KBM-7 (cell line): Measurements from ENCODE around the gene AOC2.
"Not testable (repeated sequence)": the region's sequence is repeated elsewhere in the genome, so short reads cannot be mapped to it uniquely, and the experiment has no call there.

Experiments used
- DNase-seq: peaks from one replicate; pipeline ENCODE4 v3.0.0-alpha.2; 2015
- in situ Hi-C: fragments of 300-500 bp; cut with MboI; formaldehyde crosslinking; loops from 2 replicates; pipeline ENCODE4 v1.14.3; 2020; ENCODE audit warnings: low sequenced_read_pairs, low pct_unique_long_range_greater_than_20kb, mixed read lengths

The AOC2 gene

DNA sequence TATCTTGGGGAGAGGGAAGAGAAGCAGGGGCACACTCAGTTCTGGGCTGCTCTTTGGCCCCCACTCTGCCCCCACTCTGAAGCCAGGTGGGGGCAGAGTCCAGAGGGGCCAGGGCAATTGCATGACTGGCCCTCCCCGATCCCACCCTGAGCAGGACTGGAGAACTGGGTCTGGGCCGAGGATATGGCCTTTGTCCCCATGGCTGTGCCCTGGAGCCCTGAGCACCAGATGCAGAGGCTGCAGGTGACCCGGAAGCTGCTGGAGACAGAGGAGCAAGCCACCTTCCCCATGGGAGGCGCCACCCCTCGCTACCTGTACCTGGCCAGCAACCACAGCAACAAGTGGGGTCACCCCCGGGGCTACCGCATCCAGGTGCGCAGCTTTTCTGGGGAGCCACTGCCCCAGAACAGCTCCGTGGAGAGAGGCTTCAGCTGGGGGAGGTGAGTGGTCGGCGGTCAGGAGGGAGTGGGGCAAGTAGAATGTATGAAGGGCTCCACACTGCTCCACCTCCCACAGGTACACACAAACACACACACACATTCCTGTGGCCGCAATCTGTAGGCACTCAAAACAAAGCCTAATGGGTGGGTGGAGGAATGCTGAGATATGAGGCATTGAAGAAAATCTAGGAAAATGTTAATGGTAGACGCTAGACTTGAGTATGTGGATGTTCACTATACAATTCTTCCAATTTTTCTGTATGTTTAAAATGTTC is 28.0 kb downstream of the AOC2 start:
- in situ Hi-C loops: loop anchor here (25.0 kb wide), 1 partner anchor 490 kb away; no protein-coding TSS in a partner anchor
- DNase-seq: no peak

DNA sequence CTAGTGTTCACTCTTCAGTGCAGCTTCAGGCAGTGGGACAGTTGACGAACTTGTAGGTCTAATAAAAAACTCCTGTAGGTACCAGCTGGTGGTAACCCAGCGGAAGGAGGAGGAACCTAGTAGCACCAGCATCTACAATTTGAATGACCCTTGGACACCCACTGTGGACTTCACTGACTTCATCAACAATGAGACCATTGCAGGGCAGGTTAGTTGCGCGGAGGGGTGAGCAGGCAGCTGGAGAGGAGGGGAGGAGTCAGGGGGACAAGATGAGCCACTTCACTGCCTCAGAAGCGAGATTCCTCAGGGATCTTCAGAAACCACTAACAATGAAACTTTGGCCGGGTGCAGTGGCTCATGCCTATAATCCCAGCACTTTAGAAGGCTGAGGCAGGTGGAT is 28.9 kb downstream of the AOC2 start:
- DNase-seq: no peak
- in situ Hi-C loops: loop anchor here (25.0 kb wide), 1 partner anchor 489 kb away; no protein-coding TSS in a partner anchor

GRCh38 chr17:42873932-42874695 is 29.7 kb downstream of the AOC2 start:
- not testable (repeated sequence) for DNase-seq
- in situ Hi-C loops: loop anchor here (25.0 kb wide), 1 partner anchor 488 kb away; no protein-coding TSS in a partner anchor

- no peak for DNase-seq
- in situ Hi-C loops: no loop called here
Observed at GRCh38 chr17:42877037-42877436, 32.7 kb downstream of the AOC2 start.

DNA sequence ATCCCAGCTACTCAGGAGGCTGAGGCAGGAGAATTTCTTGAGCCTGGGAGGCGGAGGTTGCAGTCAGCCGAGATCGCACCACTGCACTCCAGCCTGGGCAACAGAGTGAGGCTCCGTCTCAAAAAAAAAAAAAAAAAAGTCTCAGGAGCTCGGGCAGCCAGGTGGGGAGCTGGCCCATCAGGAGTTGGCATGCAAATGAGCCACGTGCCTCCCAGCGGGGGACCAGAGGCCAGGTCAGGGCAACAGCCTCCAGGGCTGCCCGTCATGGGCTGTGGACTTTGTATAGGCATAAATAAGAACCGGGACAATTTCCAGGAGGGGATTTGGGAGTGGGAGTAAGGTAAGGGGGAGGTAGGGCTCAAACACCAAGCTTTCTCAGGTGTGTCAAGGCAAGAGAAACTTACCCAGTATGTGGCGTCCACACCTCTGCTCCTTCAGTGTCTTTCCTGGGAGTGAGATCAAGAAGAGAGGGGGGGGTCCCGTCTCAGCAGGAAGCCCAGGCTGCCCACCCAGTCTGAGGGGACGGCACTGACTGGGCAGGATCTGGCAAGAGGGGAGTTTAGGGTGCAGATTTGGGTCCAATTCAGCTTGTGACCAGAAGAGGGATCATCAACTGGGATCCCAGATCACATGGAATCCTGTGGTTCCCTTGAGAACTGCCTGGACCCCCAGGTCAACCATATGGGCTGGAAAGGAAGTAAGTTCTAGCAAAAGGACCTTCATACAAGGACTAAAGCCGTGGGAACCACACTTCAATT is 33.9 kb downstream of the AOC2 start:
- DNase-seq: no peak
- in situ Hi-C loops: no loop called here

DNA sequence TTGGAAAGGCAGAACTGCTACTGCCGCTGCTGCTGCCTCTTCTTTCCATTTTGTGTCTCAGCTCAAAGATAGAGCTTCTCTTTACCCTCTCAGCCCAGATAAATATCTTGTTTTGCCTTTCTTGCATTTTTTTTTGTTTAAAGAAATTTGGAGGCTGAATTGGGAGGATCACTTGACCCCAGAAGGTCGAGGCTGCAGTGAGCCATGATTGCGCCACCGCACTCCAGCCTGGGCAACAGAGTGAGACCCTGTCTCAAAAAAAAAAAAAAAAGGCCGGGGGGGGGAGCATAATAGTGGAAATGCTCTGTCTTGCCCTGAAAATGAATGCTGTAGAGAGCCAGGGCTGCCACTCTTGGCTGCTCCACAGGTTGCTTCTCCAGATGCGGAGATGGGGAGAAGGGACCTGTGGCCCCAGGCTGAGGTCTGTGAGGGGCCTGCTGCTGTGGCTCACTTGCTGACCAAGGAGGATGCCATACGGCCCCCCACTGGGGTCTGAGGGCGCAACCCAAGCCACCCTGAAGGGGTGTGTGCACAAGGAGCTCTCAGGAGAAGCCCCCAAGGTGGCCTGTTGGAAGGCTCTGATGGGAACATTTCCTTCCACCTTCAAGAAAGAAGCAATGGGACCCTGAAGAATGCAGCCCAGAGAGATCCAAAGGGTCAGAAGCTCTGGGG is 34.7 kb downstream of the AOC2 start:
- in situ Hi-C loops: no loop called here

DNA sequence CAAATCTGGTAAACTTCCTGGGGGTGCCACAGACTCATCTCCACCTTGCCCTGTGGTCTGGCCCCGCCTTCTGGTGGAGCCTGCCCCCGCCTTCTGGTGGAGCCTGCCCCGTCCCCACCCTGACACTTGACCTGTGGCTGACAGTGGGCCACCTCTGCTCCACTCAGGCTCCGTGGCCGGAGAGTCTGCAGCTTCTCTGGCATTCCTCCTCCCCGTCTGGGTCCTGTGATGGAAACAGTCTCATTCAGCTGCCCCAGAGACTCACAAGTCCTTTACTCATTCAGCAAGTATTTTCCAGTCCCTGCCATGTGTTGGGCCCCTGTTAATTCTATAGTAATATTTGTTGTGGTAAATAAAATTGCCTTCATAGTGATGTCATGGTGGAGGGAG is 35.2 kb downstream of the AOC2 start:
- no peak for DNase-seq
- in situ Hi-C loops: no loop called here

More for the DNA sequence above, 34.7 kb downstream of the AOC2 start:
- no peak for DNase-seq

- in situ Hi-C loops: no loop called here
- no peak for DNase-seq
Observed at GRCh38 chr17:42880776-42881310, 36.5 kb downstream of the AOC2 start.

GRCh38 chr17:42881706-42882105 is 37.3 kb downstream of the AOC2 start:
- in situ Hi-C loops, DNase-seq: not testable (repeated sequence)

DNA sequence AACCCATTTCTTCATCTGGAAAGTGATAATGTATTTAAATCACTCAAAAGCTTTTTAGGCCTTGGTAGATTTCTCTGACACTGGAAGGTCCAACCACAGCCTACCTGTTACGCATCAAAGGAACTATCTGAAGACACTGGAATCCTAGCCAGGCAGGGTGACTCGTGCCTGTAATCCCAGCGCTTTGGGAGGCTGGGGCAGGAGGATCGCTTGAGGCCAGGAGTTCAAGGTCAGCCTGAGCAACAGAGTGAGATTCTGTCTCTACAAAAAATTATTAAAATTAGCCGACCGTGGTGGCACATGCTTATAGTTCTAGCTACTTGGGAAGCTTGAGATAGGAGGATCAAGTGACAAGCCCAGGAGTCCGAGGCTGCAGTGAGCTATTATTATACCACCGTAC is 37.8 kb downstream of the AOC2 start:
- in situ Hi-C loops: no loop called here
- no peak for DNase-seq

GRCh38 chr17:42883802-42884558 is 39.6 kb downstream of the AOC2 start:
- in situ Hi-C loops: no loop called here
- no peak for DNase-seq

DNA sequence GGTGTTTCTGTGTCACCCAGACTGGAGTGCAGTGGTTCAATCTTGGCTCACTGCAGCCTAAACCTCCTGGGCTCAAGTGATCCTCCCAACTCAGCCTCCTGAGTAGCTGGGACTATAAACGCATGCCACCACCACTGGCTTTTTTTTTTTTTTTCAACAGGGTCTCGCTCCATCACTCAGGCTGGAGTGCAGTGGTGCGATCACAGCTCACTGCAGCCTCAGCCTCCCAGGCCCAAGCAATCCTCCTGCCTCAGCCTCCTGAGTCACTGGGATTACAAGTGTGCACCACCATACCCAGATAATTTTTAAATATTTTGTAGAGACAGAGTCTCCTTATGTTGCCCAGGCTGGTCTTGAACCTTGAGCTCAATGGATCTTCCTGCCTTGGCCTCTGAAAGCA is 41.4 kb downstream of the AOC2 start:
- in situ Hi-C loops, DNase-seq: not testable (repeated sequence)

DNA sequence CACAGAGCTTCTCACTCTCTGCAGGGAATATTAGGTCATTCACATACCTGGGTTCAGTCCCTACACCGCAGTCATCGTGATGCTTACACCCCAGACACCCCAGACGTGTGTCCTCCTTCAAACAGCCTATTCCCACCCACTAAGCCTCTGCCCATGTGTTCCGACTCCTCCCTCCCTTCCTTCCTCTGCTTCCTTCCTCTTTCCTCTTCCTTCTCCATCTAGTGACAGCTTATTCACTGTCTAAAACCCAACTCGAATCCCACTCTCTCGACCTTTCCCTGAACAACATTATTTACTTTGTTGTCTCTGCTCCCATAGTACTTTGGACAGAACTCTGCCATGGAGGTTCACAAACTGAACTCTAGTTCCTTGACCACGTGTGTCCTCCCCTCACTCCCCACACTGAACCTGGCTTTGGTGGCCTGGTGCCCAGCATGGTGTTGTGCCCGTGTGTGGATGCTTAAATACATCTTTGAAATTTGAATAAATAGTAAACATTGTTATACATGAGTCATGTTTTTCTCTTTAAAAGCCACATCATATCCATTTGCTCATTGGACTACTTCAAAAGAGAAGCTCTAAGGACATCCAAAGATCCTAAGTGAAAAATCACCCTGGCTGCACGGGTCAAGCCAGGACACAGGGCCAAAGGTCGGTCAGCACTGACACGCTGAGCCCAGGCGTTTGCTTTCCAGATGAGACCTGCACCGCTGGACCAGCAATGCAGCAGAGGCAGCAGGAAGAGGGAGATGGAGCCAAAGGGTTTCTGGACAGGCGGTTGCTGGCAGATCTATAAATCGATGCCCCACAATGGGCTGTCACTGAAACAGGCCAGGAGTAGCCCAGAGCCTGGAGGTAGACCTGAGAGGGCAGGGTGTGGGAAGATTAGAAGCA is 42.1 kb downstream of the AOC2 start:
- in situ Hi-C loops: no loop called here
- DNase-seq: peak; percentile 70

DNA sequence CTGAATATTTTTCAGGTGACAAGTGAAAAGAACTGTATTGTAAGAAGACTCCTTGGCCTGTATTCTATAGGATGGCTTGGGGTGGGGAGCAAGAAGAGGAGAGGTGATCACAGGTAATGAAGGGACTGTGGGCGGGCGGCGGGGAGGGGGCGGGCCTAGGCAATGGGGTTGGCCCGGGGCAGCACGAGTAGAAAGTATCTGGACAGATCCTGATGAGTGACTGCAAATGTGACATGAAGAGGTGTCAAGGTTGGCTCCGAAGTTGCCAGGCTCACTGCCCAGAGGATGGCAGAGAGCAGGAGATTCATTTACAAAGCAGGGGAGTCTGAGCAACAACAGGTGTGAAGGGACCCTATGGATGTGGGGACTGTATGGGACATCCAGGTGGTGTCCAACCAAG is 45.4 kb downstream of the AOC2 start:
- in situ Hi-C loops: no loop called here
- no peak for DNase-seq

DNA sequence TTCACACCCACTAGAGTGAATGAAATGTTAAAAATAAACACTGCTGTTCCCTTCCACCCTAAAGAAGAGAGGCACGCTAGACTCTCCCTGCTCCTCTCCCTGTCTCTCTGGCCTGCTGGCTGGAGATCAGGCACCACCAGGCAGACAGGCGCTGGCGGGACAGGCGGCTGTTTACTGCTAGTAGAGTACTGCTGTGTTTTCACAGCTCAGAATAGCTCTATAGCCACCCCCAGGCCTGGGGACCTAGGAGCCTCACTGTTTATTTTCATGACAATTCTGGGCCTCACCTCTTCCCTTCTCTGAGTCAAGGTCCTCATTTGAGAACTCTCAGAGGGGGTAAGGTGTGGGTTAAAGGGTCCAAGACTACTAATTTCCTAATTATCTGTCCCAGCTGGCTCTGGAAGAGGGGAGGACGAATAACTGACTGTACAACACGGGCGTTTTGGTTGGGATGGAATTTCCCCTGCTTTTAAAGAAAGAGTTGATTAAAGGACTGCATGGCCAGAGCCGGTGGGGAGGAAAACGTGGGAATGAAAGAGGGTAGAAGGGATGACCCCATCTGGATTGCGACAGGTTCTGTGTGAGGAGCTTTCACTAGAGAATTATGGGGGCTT is 47.3 kb downstream of the AOC2 start:
- no peak for DNase-seq
- in situ Hi-C loops: no loop called here

GRCh38 chr17:42893359-42893758 is 49.0 kb downstream of the AOC2 start:
- in situ Hi-C loops: no loop called here
- DNase-seq: peak; percentile 16
